Liver (tissue), 3 donors: ENCODE data around the gene DPP7.

Experiments used
- GABPA ChIP-seq, 2 donors: IDR thresholded peaks in 1 of 2; conservative IDR thresholded peaks in 1 of 2; 2 replicates each; pipeline ENCODE4 v1.6.1; 2016; ENCODE audit warnings: antibody characterized with exemption in 2 of 2, mild to moderate bottlenecking in 1 of 2, moderate library complexity in 1 of 2
- HNF4A ChIP-seq, 2 donors: conservative IDR thresholded peaks; 2 replicates each; pipeline ENCODE4 v1.6.1; 2016; ENCODE audit warnings: antibody characterized with exemption in 2 of 2, mild to moderate bottlenecking in 2 of 2
- TAF1 ChIP-seq: conservative IDR thresholded peaks from 2 replicates; pipeline ENCODE4 v1.6.1; 2016; ENCODE audit warnings: antibody characterized with exemption, mild to moderate bottlenecking
- YY1 ChIP-seq: IDR thresholded peaks from 2 replicates; pipeline ENCODE4 v1.6.1; 2016; ENCODE audit warnings: antibody characterized with exemption, mild to moderate bottlenecking
- TF ChIP-seq, protein P1 (sequence below): fragments of 150-350 bp; IDR thresholded peaks from 2 replicates; pipeline ENCODE4 v1.5.1; 2017; ENCODE audit warnings: improper control_type of control experiment, low read depth, low read length; ENCODE audit not compliant: missing input control
- TF ChIP-seq, protein P2 (sequence below): IDR thresholded peaks from 2 replicates; pipeline ENCODE4 v1.6.1; 2016; ENCODE audit warnings: antibody characterized with exemption
- donor health status: healthy.
- donor health status: healthy.

DNA sequence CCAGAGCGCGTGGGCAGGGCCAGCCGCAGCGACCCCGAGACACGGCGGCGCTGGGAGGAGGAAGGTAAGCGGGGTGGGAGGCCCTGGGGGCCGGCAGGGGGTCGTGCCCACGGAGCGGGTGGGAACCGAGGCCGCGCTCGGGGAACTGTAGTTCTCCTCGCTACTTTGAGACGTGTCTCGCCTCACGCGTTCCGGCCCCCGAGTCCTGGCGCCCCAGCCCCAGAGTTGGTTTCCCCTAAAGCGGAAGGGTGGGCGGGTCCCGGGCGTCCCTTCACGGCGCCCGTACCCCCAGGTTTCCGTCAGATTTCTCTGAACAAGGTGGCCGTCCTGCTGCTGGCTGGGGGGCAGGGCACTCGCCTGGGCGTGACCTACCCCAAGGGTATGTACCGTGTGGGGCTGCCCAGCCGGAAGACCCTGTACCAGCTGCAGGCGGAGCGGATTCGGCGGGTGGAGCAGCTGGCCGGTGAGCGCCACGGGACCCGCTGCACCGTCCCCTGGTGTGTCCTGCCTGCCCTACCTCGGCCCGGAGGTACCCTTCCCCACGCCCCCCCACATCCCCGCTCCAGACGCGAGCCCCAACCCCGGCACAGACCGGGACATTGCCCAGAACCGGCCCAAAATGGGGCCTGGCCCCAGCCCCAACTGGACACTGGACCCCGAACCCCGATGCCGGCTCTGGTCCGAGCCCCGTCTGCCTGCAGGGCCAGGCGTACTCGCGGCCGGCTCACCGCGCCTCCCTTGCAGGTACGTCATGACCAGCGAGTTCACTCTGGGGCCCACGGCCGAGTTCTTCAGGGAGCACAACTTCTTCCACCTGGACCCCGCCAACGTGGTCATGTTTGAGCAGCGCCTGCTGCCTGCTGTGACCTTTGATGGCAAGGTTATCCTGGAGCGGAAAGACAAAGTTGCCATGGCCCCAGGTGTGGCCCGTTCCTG lies 36.5 kb downstream of the DPP7 start:
- TF ChIP-seq, protein P1, sequence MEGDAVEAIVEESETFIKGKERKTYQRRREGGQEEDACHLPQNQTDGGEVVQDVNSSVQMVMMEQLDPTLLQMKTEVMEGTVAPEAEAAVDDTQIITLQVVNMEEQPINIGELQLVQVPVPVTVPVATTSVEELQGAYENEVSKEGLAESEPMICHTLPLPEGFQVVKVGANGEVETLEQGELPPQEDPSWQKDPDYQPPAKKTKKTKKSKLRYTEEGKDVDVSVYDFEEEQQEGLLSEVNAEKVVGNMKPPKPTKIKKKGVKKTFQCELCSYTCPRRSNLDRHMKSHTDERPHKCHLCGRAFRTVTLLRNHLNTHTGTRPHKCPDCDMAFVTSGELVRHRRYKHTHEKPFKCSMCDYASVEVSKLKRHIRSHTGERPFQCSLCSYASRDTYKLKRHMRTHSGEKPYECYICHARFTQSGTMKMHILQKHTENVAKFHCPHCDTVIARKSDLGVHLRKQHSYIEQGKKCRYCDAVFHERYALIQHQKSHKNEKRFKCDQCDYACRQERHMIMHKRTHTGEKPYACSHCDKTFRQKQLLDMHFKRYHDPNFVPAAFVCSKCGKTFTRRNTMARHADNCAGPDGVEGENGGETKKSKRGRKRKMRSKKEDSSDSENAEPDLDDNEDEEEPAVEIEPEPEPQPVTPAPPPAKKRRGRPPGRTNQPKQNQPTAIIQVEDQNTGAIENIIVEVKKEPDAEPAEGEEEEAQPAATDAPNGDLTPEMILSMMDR = no peak
- TF ChIP-seq TAF1 (no peak), YY1 (no peak), HNF4A (conservative IDR thresholded peaks at IDR 0.05) (no peak), GABPA (IDR thresholded peaks at IDR 0.05 in 1 of 2, conservative IDR thresholded peaks at IDR 0.05 in 1 of 2) (no peak)
- TF ChIP-seq, protein P2, sequence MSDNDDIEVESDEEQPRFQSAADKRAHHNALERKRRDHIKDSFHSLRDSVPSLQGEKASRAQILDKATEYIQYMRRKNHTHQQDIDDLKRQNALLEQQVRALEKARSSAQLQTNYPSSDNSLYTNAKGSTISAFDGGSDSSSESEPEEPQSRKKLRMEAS = no peak
